ENCODE data around the gene YTHDF1. TPM values are rescaled to one million over a fixed set of nuclear protein-coding genes. Genes with fewer than 3 reads are reported as not detected.

YTHDF1 gene
- total and polyA plus RNA-seq, 11 donors, result 14.7 to 38.2 (median 22.5) TPM

- no peak overlapping the region for H3K27ac ChIP-seq
- 4 to 13% (median 7%) methylated on average over 4 to 56 of the region's 56 CpGs for WGBS, 4 donors
- intact Hi-C loops (cut with DNase I), result loop anchor here in 1 of 10 donors (5.0 kb wide), 1 partner anchor 197 kb away; no protein-coding TSS in a partner anchor
- no peaks in the 10 kb centered on the region for H3K36me3 ChIP-seq
- peaks cover 32 to 77% (median 51%) of the 10 kb centered on the region in 9 donors for H3K27me3 ChIP-seq
- DNase-seq (no peak), ATAC-seq (no peak)
- H3K9me3 ChIP-seq, result no peaks in the 10 kb centered on the region
- H3K4me1 ChIP-seq, result peaks cover 0 to 21% (median 4%) of the 10 kb centered on the region in 12 donors
- H3K4me3 ChIP-seq, result peak overlapping the region in 2 of 12 donors; percentile 3 to 46
- TF ChIP-seq CTCF (IDR thresholded peaks at IDR 0.05) (no peak), POLR2A (IDR thresholded peaks at IDR 0.05) (no peak)
These were observed 38.9 kb upstream of the YTHDF1 start for GRCh38 chr20:63254606-63255384.

- H3K27ac ChIP-seq, result no peak within 1 kb of the TSS
- ATAC-seq (no peak), DNase-seq (no peak)
- no peaks in the 10 kb centered on the region for H3K36me3 ChIP-seq
- peak within 1 kb of the TSS; percentile 7 to 48 (median 34) for H3K4me3 ChIP-seq
- H3K4me1 ChIP-seq, result peaks cover 0 to 21% (median 4%) of the 10 kb centered on the region in 12 donors
- TF ChIP-seq POLR2A (IDR thresholded peaks at IDR 0.05), result no peak
- peaks cover 32 to 77% (median 55%) of the 10 kb centered on the region in 9 donors for H3K27me3 ChIP-seq
- H3K9me3 ChIP-seq, result no peaks in the 10 kb centered on the region
- 1 to 2% (median 1%) methylated on average over 21 to 46 of the region's 46 CpGs; no CpG with 5 or more reads in 1 of the 4 donors for WGBS, 4 donors
- intact Hi-C loops (cut with DNase I), result loop anchor here in 1 of 10 donors (5.0 kb wide), 1 partner anchor 197 kb away; no protein-coding TSS in a partner anchor
These were observed 38.3 kb upstream of the YTHDF1 start, which contains the start of gene NKAIN4 for GRCh38 chr20:63254232-63254605. TSS of gene NKAIN4 (minus strand) at chr20:63254463. CDS start at chr20:63254450, 13 bp downstream.

- Histone ChIP-seq H3K36me3 (no peaks in the 10 kb centered on the region), H3K4me1 (peaks cover 0 to 21% (median 4%) of the 10 kb centered on the region in 12 donors), H3K27me3 (peaks cover 32 to 78% (median 59%) of the 10 kb centered on the region in 9 donors), H3K4me3 (peak overlapping the region; percentile 7 to 48 (median 34)), H3K27ac (no peak overlapping the region), H3K9me3 (no peaks in the 10 kb centered on the region)
- ATAC-seq (peak in 1 of 4 donors; percentile 29), DNase-seq (peak in 1 of 5 donors; percentile 58)
- TF ChIP-seq CTCF (IDR thresholded peaks at IDR 0.05), result no peak
- TF ChIP-seq POLR2A (IDR thresholded peaks at IDR 0.05), result no peak
- intact Hi-C loops (cut with DNase I), result loop anchor here in 1 of 10 donors (5.0 kb wide), 1 partner anchor 196 kb away; no protein-coding TSS in a partner anchor
- 0 to 2% (median 1%) methylated on average over 8 to 89 of the region's 89 CpGs for WGBS, 4 donors
These were observed 37.7 kb upstream of the YTHDF1 start for GRCh38 chr20:63253438-63254231.

GRCh38 chr20:63253065-63253437, 37.1 kb upstream of the YTHDF1 start:
- H3K27me3 ChIP-seq, result peaks cover 34 to 81% (median 60%) of the 10 kb centered on the region in 9 donors
- no peak for DNase-seq
- WGBS, 4 donors, result 6 to 35% (median 10%) methylated on average over 4 to 16 of the region's 16 CpGs
- H3K36me3 ChIP-seq, result no peaks in the 10 kb centered on the region
- intact Hi-C loops (cut with DNase I), result loop anchor here in 1 of 10 donors (5.0 kb wide), 1 partner anchor 196 kb away; no protein-coding TSS in a partner anchor
- no peaks in the 10 kb centered on the region for H3K9me3 ChIP-seq
- no peak for ATAC-seq
- H3K27ac ChIP-seq, result no peak overlapping the region
- H3K4me1 ChIP-seq, result peaks cover 0 to 21% (median 4%) of the 10 kb centered on the region in 12 donors
- H3K4me3 ChIP-seq, result peak overlapping the region in 9 of 12 donors; percentile 19 to 48 (median 43)
- no peak for TF ChIP-seq POLR2A (IDR thresholded peaks at IDR 0.05)
- no peak for TF ChIP-seq CTCF (IDR thresholded peaks at IDR 0.05)
